Metanephros (tissue), 2 donors: ENCODE measurements around the gene KLHL10. TPM values are rescaled to one million over a fixed set of nuclear protein-coding genes. Genes with fewer than 3 reads are reported as not detected.

Experiments
- small RNA-seq: library from RNA; depleted of rRNA; stranded (forward); fragments of <200 nt; gene quantifications from one replicate; pipeline ENCODE3, GENCODE V24; 2014; ENCODE audit warnings: low replicate concordance
- total RNA-seq: library from RNA; depleted of rRNA; stranded (reverse); fragments of >200 nt; gene quantifications from one replicate; pipeline ENCODE4 v1.2.3, GENCODE V29; 2014

Gene KLHL10
- 0.12 TPM for total RNA-seq

DNA sequence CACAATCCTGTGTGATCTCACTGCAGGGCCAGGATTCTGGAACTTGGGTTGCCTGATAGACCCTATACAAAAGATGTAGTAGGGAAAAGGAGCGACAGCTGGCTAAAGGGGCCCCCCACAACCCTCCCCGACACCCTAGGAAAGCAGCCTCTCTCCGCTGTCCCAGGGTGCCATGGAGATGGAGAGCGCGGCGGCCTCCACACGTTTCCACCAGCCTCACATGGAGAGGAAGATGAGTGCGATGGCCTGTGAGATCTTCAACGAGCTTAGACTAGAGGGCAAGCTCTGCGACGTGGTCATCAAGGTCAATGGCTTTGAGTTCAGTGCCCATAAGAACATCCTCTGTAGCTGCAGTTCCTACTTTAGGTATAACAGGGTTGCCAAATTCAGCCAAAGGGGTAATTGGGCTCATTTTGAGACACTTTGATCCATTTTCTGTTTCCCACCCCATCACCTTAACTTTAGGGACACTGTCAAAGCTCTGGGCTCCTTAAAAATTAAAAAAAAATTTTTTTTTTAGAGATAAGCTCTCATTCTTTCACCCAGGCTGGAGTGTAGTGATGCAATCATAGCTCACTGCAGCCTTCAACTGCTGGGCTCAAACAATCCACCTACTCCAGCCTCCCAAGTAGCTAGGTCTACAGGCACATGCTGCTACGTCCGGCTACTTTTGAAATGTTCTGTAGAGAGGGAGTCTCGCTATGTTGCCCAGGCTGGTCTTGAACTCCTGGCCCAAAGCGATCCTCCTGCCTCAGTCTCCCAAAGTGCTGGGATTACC, at the start of gene KLHL10:
Gene KLHL10, plus strand, starts transcription at position 65 of the 778 bp plus-strand sequence. Its CDS starts 108 bp downstream, at position 173.

DNA sequence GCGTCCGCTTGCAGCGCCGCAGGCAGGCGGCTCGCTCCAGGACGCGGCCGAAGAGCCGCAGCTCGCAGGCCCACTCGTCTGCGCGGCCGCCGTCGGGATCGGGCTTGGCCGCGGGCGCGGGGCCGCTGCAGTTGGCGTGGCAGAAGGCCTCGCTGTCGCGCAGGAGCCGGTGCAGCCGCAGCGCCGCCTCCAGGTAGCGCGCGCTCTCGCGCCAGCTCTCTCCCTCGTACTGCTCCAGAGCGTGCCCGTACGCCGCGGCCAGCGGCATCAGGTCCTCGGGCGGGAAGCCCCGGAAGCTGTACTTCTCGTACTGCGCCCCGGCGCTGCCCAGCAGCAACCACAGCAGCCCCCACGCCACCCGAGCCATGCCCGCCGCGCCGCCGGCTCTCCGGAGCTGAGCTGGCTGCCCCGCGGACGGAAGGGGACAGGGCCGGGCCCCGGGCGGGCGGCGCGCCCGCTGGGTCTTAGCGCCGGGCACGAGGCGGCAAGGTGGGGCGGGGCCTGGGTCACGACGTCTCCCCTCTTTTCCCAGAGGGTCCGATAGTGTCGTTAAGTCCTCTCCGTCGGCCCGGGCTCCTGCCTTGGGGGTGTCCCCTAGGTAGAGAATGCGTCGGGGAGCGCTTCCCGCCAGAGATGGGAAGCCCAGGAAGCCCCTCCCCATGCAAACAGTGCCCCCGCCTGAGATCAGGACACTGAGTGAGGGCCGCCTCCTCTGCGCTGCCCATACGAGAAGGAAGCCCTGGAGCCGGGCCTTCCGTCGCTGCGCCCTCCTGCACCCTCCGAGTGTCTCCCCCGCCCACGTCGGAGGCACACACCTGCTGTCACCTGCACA, 25.9 kb upstream of the KLHL10 start, which contains the start of gene P3H4:
Gene P3H4, minus strand, starts transcription at position 401 of the 832 bp plus-strand sequence. Its CDS starts 34 bp downstream, at position 367.

DNA sequence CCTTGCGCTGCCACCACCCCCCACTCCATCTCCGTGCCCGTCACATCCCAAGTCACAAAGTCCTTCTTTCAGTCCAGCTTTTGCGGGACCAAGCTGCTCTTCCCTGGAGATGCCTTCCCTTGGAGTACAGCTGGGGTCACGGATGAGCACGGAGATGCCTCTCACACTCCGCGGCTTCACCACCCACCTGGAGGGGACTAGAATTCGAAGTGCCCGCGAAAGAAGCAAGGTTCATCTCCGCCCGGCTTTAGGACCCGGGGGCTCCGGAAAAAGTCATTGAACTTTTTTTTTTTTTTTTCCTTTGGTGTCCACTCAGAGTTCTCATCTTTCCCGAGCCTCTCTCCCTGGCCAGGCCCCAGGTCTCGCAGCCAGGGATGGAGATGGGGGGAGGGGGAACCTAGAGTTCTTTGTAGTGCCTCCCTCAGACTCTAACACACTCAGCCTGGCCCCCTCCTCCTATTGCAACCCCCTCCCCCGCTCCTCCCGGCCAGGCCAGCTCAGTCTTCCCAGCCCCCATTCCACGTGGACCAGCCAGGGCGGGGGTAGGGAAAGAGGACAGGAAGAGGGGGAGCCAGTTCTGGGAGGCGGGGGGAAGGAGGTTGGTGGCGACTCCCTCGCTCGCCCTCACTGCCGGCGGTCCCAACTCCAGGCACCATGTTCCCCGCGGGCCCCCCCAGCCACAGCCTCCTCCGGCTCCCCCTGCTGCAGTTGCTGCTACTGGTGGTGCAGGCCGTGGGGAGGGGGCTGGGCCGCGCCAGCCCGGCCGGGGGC, 25.1 kb upstream of the KLHL10 start, which contains the start of gene FKBP10:
Gene FKBP10, plus strand, starts transcription at position 624 of the 771 bp plus-strand sequence. Its CDS starts 31 bp downstream, at position 655.

DNA sequence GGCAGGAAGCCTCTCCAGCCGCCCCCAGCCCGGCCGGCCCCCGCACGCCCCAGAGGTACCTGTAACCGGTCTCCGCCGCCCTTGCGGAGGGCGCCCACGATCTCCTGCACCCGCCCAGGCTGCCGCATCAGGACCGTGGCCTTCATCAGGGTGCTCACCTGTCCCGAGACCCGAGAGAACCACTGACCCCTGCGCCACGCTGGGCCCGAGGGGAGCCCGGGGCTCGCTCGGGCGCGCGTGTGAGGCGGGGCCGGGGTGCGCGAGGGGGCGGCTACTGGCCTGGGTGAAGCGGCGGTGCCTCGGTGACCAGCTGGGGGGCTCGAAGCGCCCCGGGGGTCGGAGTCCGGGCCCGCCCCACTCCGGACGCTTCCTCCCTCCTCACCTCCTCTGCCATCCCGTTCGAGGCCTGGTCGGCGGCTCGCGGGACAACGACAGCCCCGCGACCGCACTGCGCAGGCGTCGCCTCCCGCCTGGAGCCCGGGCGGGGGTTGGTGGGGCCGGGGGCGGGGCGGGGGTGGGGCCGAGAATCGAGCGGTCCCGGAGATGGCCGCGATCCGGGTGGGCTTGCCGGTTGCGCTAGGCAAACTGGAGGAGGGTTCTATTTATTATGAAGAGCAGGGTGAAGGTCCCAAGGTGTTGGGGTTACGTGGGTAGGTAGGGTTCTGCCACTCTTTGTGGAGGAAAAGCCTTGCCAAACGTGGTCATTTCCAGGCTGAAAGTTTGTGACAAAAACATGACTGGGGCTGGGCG, 1.6 kb upstream of the KLHL10 start, which contains the start of gene NT5C3B:
Gene NT5C3B, minus strand, starts transcription at position 433 of the 750 bp plus-strand sequence. Its CDS starts 39 bp downstream, at position 394.

DNA sequence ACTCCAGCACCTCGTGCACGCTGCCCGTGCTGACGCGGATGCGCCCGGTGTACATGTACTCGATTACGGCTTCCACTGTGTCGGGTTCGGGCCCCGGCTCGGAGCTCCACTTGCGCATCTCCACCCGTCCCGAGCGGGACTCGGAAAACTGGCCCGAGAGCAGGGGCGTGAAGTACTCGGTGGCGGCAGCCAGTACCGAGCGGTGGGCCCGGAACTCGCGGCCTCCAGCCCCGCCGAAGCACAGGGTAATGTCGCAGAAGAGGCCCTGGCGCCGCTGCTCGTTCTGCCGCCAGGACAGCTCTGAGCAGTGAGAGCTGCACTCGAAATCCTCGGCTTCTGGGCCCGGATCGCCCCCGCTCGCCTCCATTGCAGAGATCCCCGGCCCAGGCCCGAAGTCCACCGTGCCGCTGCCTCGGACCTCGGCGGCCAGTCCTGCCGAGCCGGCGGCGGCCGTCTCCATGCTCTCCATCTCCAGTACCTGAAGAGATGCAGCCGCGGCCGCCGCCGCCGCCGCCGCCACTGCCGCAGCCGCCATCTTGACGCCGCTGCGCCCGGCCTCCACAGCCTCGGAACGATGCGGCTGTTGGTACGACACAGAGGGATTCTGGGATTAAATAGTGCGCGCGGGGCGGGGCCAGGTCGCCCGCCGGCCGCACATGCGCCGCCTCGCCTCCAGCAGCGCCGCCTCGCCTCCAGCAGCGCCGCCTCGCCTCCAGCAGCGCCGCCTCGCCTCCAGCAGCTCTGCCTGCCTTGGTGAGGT, 27.4 kb downstream of the KLHL10 start, which contains the start of gene KLHL11:
Gene KLHL11, minus strand, starts transcription at position 588 of the 760 bp plus-strand sequence. Its CDS starts 53 bp downstream, at position 535.

Small RNA genes within 50 kb of the gene (small RNA-seq; reads per million reads assigned to genes)
- gene AC125257.2 = not detected

Other genes with a start within 250 kb of the KLHL10 start
- gene KRT16, start 225.1 kb upstream of the KLHL10 start, total RNA-seq = not detected
- 11.1 TPM for gene KRT17, start 213.2 kb upstream of the KLHL10 start, total RNA-seq
- 128 TPM for gene EIF1, start 148.9 kb upstream of the KLHL10 start, total RNA-seq
- gene GAST, start 125.5 kb upstream of the KLHL10 start, total RNA-seq = not detected
- 0.64 TPM for gene HAP1, start 103.2 kb upstream of the KLHL10 start, total RNA-seq
- gene JUP, start 51.1 kb upstream of the KLHL10 start, total RNA-seq = 261 TPM
- gene P3H4, start 25.9 kb upstream of the KLHL10 start, total RNA-seq = 37.2 TPM
- 113 TPM for gene FKBP10, start 24.8 kb upstream of the KLHL10 start, total RNA-seq
- gene NT5C3B, start 1.6 kb upstream of the KLHL10 start, total RNA-seq = 70.8 TPM
- 38.2 TPM for gene KLHL11, start 27.6 kb downstream of the KLHL10 start, total RNA-seq
- 82.0 TPM for gene ACLY, start 81.1 kb downstream of the KLHL10 start, total RNA-seq
- gene ODAD4, start 92.8 kb downstream of the KLHL10 start, total RNA-seq = 1.9 TPM
- 46.5 TPM for gene CNP, start 129.0 kb downstream of the KLHL10 start, total RNA-seq
- gene DNAJC7, start 179.6 kb downstream of the KLHL10 start, total RNA-seq = 76.5 TPM
- gene NKIRAS2, start 182.3 kb downstream of the KLHL10 start, total RNA-seq = 38.9 TPM
- 6.7 TPM for gene C17orf113, start 212.8 kb downstream of the KLHL10 start, total RNA-seq